Upper lobe of left lung (tissue), 4 donors: ENCODE data around the gene ABHD8.

Experiments used
- EP300 ChIP-seq, 4 donors: sonication (generic); formaldehyde crosslinking; IDR thresholded peaks; one replicate each; pipeline ENCODE4 v1.5.1; 2017; ENCODE audit warnings: antibody characterized with exemption in 4 of 4, control low read depth in 2 of 4
- POLR2A ChIP-seq, 4 donors: fragments of 450-650 bp; IDR thresholded peaks; one replicate each; pipeline ENCODE4 v1.5.1; 2016 to 2017; ENCODE audit warnings: antibody characterized with exemption in 4 of 4, mild to moderate bottlenecking in 2 of 4
- POLR2AphosphoS5 ChIP-seq, 2 donors: sonication (generic); formaldehyde crosslinking; IDR thresholded peaks; one replicate each; pipeline ENCODE4 v1.5.1; 2017; ENCODE audit warnings: antibody characterized with exemption in 2 of 2
- TF ChIP-seq, protein P1 (sequence below), 6 experiments: fragments of 450-650 bp in 4 of 6; fragments of 200-600 bp in 2 of 6; sonication (generic) in 2 of 6; IDR thresholded peaks; one replicate each; pipeline ENCODE4 v1.5.1; 2016 to 2019; ENCODE audit warnings: antibody characterized with exemption in 6 of 6

DNA sequence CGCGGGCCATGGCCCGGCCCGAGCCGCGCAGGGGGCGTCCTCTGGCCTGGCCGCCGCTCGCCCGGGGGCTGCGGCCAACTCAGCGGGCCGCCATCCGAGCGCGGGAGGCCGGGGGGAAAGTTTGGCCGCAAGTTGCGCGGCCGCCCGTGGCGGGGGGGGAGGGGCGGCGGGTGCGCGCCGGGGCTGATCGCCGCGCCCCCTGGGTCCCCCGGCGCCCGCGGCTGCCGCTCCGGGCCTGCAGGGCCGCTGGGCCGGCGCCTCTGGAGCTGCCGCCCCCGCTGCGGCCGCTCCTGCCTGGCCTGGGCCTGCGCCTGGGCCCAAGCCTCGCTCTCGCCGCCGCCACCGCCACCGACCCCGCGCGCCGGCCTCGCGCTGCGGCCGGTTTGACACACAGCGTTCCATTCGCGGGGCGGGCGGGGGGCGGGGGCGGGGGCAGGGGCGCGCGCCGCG is 57.7 kb downstream of the ABHD8 start, which contains the start of gene NR2F6:
- no peak for TF ChIP-seq EP300 (IDR thresholded peaks at IDR 0.05)
- TF ChIP-seq, protein P1, sequence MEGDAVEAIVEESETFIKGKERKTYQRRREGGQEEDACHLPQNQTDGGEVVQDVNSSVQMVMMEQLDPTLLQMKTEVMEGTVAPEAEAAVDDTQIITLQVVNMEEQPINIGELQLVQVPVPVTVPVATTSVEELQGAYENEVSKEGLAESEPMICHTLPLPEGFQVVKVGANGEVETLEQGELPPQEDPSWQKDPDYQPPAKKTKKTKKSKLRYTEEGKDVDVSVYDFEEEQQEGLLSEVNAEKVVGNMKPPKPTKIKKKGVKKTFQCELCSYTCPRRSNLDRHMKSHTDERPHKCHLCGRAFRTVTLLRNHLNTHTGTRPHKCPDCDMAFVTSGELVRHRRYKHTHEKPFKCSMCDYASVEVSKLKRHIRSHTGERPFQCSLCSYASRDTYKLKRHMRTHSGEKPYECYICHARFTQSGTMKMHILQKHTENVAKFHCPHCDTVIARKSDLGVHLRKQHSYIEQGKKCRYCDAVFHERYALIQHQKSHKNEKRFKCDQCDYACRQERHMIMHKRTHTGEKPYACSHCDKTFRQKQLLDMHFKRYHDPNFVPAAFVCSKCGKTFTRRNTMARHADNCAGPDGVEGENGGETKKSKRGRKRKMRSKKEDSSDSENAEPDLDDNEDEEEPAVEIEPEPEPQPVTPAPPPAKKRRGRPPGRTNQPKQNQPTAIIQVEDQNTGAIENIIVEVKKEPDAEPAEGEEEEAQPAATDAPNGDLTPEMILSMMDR (IDR thresholded peaks at IDR 0.05), result no peak
- peak in 1 of 4 donors; percentile 24 for TF ChIP-seq POLR2A (IDR thresholded peaks at IDR 0.05)
- peak; percentile 39 to 64 for TF ChIP-seq POLR2AphosphoS5 (IDR thresholded peaks at IDR 0.05)
